Activated CD4-positive, alpha-beta T cell treated with anti-CD3 and anti-CD28 coated beads, Interleukin-2, Interleukin-6, amounts not matched to agents 100 ng/mL and 50 ng/mL, durations not matched to agents 16 hours and 8 hours (primary cell): ENCODE data around the gene KLHL25.
"Not testable (repeated sequence)": the region's sequence is repeated elsewhere in the genome, so short reads cannot be mapped to it uniquely, and the experiment has no call there.

ENCODE experiments used
- DNase-seq: peaks from one replicate; pipeline ENCODE4 v3.0.0-alpha.2; 2020

The KLHL25 gene

GRCh38 chr15:85804481-85805170 lies 9.9 kb upstream of the KLHL25 start:
- DNase-seq: no peak

GRCh38 chr15:85802617-85803016 lies 7.9 kb upstream of the KLHL25 start:
- not testable (repeated sequence) for DNase-seq

GRCh38 chr15:85800478-85801123 lies 5.9 kb upstream of the KLHL25 start:
- no peak for DNase-seq

- DNase-seq: not testable (repeated sequence)
Measured at GRCh38 chr15:85796371-85796770, 1.6 kb upstream of the KLHL25 start.

- no peak for DNase-seq
Measured at GRCh38 chr15:85795337-85796305, 896 bp upstream of the KLHL25 start.

GRCh38 chr15:85793641-85794597 lies 806 bp downstream of the KLHL25 start:
- peak; percentile 52 for DNase-seq

GRCh38 chr15:85792912-85793590 lies 1.7 kb downstream of the KLHL25 start:
- peak; percentile 73 for DNase-seq

- DNase-seq: no peak
Measured at GRCh38 chr15:85792102-85792731, 2.5 kb downstream of the KLHL25 start.

GRCh38 chr15:85789496-85789875 lies 5.2 kb downstream of the KLHL25 start:
- no peak for DNase-seq

GRCh38 chr15:85788771-85789495 lies 5.8 kb downstream of the KLHL25 start:
- DNase-seq: no peak

- no peak for DNase-seq
Measured at GRCh38 chr15:85786781-85787114, 8.0 kb downstream of the KLHL25 start.

- DNase-seq: peak; percentile 36
Measured at GRCh38 chr15:85785887-85786780, 8.6 kb downstream of the KLHL25 start.

- DNase-seq: peak; percentile 28
Measured at GRCh38 chr15:85782064-85782463, 12.7 kb downstream of the KLHL25 start.

- no peak for DNase-seq
Measured at GRCh38 chr15:85781099-85781498, 13.6 kb downstream of the KLHL25 start.

GRCh38 chr15:85780225-85780985 lies 14.3 kb downstream of the KLHL25 start:
- DNase-seq: no peak

- no peak for DNase-seq
Measured at GRCh38 chr15:85779249-85779648, 15.5 kb downstream of the KLHL25 start.

GRCh38 chr15:85778107-85778776 lies 16.5 kb downstream of the KLHL25 start:
- no peak for DNase-seq
